HEK293 (cell line): ENCODE measurements around the gene PROCA1.

ENCODE experiments used
- BCL11A ChIP-seq: fragments of 450-650 bp; formaldehyde crosslinking; IDR thresholded peaks from 2 replicates; pipeline ENCODE4 v1.5.1; 2016; ENCODE audit warnings: low read depth, missing biosample characterization, missing genetic modification characterization
- CTCF ChIP-seq: fragments of 450-650 bp; formaldehyde crosslinking; IDR thresholded peaks from 2 replicates; pipeline ENCODE4 v1.5.1; 2016; ENCODE audit warnings: missing biosample characterization, missing genetic modification characterization
- GLIS2 ChIP-seq: fragments of 450-650 bp; formaldehyde crosslinking; IDR thresholded peaks from 2 replicates; pipeline ENCODE4 v1.5.1; 2016; ENCODE audit warnings: missing biosample characterization, missing genetic modification characterization
- INSM2 ChIP-seq: fragments of 450-650 bp; formaldehyde crosslinking; IDR thresholded peaks from 2 replicates; pipeline ENCODE4 v1.5.1; 2016; ENCODE audit warnings: missing biosample characterization, missing genetic modification characterization
- KLF16 ChIP-seq: fragments of 450-650 bp; formaldehyde crosslinking; IDR thresholded peaks from 2 replicates; pipeline ENCODE4 v1.5.1; 2017; ENCODE audit warnings: missing biosample characterization, missing genetic modification characterization
- KLF17 ChIP-seq: fragments of 450-650 bp; formaldehyde crosslinking; IDR thresholded peaks from 2 replicates; pipeline ENCODE4 v1.5.1; 2016; ENCODE audit warnings: missing biosample characterization, missing genetic modification characterization
- ZBTB17 ChIP-seq: fragments of 450-650 bp; formaldehyde crosslinking; IDR thresholded peaks from 2 replicates; pipeline ENCODE4 v1.5.1; 2016; ENCODE audit warnings: missing biosample characterization, missing genetic modification characterization
- ZBTB6 ChIP-seq: fragments of 450-650 bp; formaldehyde crosslinking; IDR thresholded peaks from 2 replicates; pipeline ENCODE4 v1.5.1; 2017; ENCODE audit warnings: missing biosample characterization, missing genetic modification characterization
- ZBTB8A ChIP-seq: fragments of 450-650 bp; formaldehyde crosslinking; IDR thresholded peaks from 2 replicates; pipeline ENCODE4 v1.5.1; 2016; ENCODE audit warnings: missing biosample characterization, missing genetic modification characterization
- ZNF211 ChIP-seq: fragments of 450-650 bp; formaldehyde crosslinking; IDR thresholded peaks from 2 replicates; pipeline ENCODE4 v1.5.1; 2016; ENCODE audit warnings: low read depth, missing biosample characterization, missing genetic modification characterization
- ZNF23 ChIP-seq: fragments of 450-650 bp; formaldehyde crosslinking; IDR thresholded peaks from 2 replicates; pipeline ENCODE4 v1.5.1; 2016; ENCODE audit warnings: missing biosample characterization, missing genetic modification characterization, borderline replicate concordance
- ZNF280C ChIP-seq: fragments of 450-650 bp; formaldehyde crosslinking; IDR thresholded peaks from 2 replicates; pipeline ENCODE4 v1.5.1; 2016; ENCODE audit warnings: missing biosample characterization, missing genetic modification characterization
- ZNF398 ChIP-seq: fragments of 450-650 bp; formaldehyde crosslinking; IDR thresholded peaks from 2 replicates; pipeline ENCODE4 v1.5.1; 2017; ENCODE audit warnings: missing biosample characterization, missing genetic modification characterization
- ZNF433 ChIP-seq: fragments of 450-650 bp; formaldehyde crosslinking; IDR thresholded peaks from 2 replicates; pipeline ENCODE4 v1.5.1; 2016; ENCODE audit warnings: missing biosample characterization, missing genetic modification characterization, low read depth
- ZNF521 ChIP-seq: fragments of 450-650 bp; formaldehyde crosslinking; IDR thresholded peaks from 2 replicates; pipeline ENCODE4 v1.5.1; 2017; ENCODE audit warnings: missing biosample characterization, mild to moderate bottlenecking, missing genetic modification characterization
- ZNF549 ChIP-seq: fragments of 450-650 bp; IDR thresholded peaks from 2 replicates; pipeline ENCODE4 v1.5.1; 2018; ENCODE audit warnings: missing biosample characterization, missing genetic modification characterization, mild to moderate bottlenecking, inconsistent platforms, moderate library complexity
- ZNF677 ChIP-seq: fragments of 450-650 bp; IDR thresholded peaks from 2 replicates; pipeline ENCODE4 v1.5.0; 2018; ENCODE audit warnings: missing biosample characterization, mild to moderate bottlenecking, missing genetic modification characterization, moderate library complexity
- ZNF707 ChIP-seq: fragments of 450-650 bp; formaldehyde crosslinking; IDR thresholded peaks from 2 replicates; pipeline ENCODE4 v1.5.1; 2016; ENCODE audit warnings: missing biosample characterization, missing genetic modification characterization
- ZNF768 ChIP-seq: fragments of 450-650 bp; formaldehyde crosslinking; IDR thresholded peaks from 2 replicates; pipeline ENCODE4 v1.5.1; 2018; ENCODE audit warnings: missing biosample characterization, mild to moderate bottlenecking, missing genetic modification characterization
- ZSCAN18 ChIP-seq: fragments of 450-650 bp; formaldehyde crosslinking; IDR thresholded peaks from 2 replicates; pipeline ENCODE4 v1.5.1; 2016; ENCODE audit warnings: missing biosample characterization, missing genetic modification characterization
- TF ChIP-seq, protein P1 (sequence below): fragments of 450-650 bp; formaldehyde crosslinking; IDR thresholded peaks from 2 replicates; pipeline ENCODE4 v1.5.1; 2017; ENCODE audit warnings: missing biosample characterization, missing genetic modification characterization
- TF ChIP-seq, protein P2 (sequence below): fragments of 450-650 bp; formaldehyde crosslinking; IDR thresholded peaks from 2 replicates; pipeline ENCODE4 v1.5.1; 2017; ENCODE audit warnings: missing biosample characterization, missing genetic modification characterization

The PROCA1 gene

GRCh38 chr17:28725660-28726225 lies 14.1 kb upstream of the PROCA1 start (continued):
- TF ChIP-seq ZNF398 (tag by site-specific recombination) (peak; percentile 28; the same call in 1 of the 2 replicates), ZNF433 (tag by site-specific recombination) (no peak), ZNF280C (tag by site-specific recombination) (no peak), ZSCAN18 (tag by site-specific recombination) (0 out of 2 replicates have a peak, but pooled peaks have one; percentile 10), BCL11A (tag by site-specific recombination) (no peak; the same call in 1 of the 2 replicates), ZBTB8A (tag by site-specific recombination) (peak; percentile 80), ZNF23 (no peak), KLF17 (tag by site-specific recombination) (peak; percentile 88), ZNF677 (tag by site-specific recombination) (no peak), CTCF (tag by site-specific recombination) (peak; percentile 50), ZNF549 (tag by site-specific recombination) (no peak), KLF16 (peak; percentile 12; the same call in 1 of the 2 replicates), ZNF211 (tag by site-specific recombination) (no peak), INSM2 (tag by site-specific recombination) (no peak; the same call in 1 of the 2 replicates), ZBTB17 (tag by site-specific recombination) (peak; percentile 85), GLIS2 (tag by site-specific recombination) (peak; percentile 97), ZNF768 (tag by site-specific recombination) (no peak), ZNF707 (tag by site-specific recombination) (no peak), ZBTB6 (tag by site-specific recombination) (peak; percentile 85), ZNF521 (tag by site-specific recombination) (no peak)
- TF ChIP-seq, protein P1, sequence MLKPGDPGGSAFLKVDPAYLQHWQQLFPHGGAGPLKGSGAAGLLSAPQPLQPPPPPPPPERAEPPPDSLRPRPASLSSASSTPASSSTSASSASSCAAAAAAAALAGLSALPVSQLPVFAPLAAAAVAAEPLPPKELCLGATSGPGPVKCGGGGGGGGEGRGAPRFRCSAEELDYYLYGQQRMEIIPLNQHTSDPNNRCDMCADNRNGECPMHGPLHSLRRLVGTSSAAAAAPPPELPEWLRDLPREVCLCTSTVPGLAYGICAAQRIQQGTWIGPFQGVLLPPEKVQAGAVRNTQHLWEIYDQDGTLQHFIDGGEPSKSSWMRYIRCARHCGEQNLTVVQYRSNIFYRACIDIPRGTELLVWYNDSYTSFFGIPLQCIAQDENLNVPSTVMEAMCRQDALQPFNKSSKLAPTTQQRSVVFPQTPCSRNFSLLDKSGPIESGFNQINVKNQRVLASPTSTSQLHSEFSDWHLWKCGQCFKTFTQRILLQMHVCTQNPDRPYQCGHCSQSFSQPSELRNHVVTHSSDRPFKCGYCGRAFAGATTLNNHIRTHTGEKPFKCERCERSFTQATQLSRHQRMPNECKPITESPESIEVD (tag by site-specific recombination): no peak
- TF ChIP-seq, protein P2, sequence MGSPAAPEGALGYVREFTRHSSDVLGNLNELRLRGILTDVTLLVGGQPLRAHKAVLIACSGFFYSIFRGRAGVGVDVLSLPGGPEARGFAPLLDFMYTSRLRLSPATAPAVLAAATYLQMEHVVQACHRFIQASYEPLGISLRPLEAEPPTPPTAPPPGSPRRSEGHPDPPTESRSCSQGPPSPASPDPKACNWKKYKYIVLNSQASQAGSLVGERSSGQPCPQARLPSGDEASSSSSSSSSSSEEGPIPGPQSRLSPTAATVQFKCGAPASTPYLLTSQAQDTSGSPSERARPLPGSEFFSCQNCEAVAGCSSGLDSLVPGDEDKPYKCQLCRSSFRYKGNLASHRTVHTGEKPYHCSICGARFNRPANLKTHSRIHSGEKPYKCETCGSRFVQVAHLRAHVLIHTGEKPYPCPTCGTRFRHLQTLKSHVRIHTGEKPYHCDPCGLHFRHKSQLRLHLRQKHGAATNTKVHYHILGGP (tag by site-specific recombination): no peak
